Prostate gland (tissue), 2 donors: ENCODE measurements around the gene DNAJC3. TPM values are rescaled to one million over a fixed set of nuclear protein-coding genes. Genes with fewer than 3 reads are reported as not detected.

Experiments used
- DNase-seq: peaks from one replicate; pipeline ENCODE4 v3.0.0-alpha.2; 2019; ENCODE audit warnings: low spot score
- H3K27ac ChIP-seq, 2 donors: fragments of 200-600 bp; sonication (generic); 2 replicates each; pipeline ENCODE4 v1.5.1; 2017 to 2019
- H3K27me3 ChIP-seq: fragments of 200-600 bp; sonication (generic); replicated peaks from 2 replicates; pipeline ENCODE4 v1.5.1; 2019; ENCODE audit not compliant: insufficient read depth
- H3K36me3 ChIP-seq, 2 donors: fragments of 200-600 bp; sonication (generic); 1 replicate in 1 of 2; 2 replicates in 1 of 2; pipeline versions ENCODE4 v1.5.1 to v1.8.1; 2017 to 2019
- H3K4me1 ChIP-seq: fragments of 200-600 bp; sonication (generic); replicated peaks from 2 replicates; pipeline ENCODE4 v1.5.1; 2019
- H3K4me3 ChIP-seq, 2 donors: fragments of 200-600 bp; sonication (generic); 2 replicates each; pipeline ENCODE4 v1.5.1; 2017 to 2019
- H3K9me3 ChIP-seq: fragments of 200-600 bp; sonication (generic); 2 replicates; pipeline ENCODE4 v1.5.1; 2017
- POLR2A ChIP-seq: fragments of 450-650 bp; IDR thresholded peaks from one replicate; pipeline ENCODE4 v1.6.1; 2016; ENCODE audit warnings: antibody characterized with exemption, mild to moderate bottlenecking
- POLR2AphosphoS5 ChIP-seq: sonication (generic); formaldehyde crosslinking; IDR thresholded peaks from one replicate; pipeline ENCODE4 v1.6.1; 2017; ENCODE audit warnings: antibody characterized with exemption
- WGBS: methylation state at CpG from one replicate; pipeline ENCODE4 v1.1.5; 2018; 5-methylcytosine and 5-hydroxymethylcytosine counted together
- intact Hi-C: fragments of 100-400 bp; cut with DNase I; formaldehyde crosslinking; loops from one replicate; pipeline ENCODE4 v1.14.2; 2022
- total RNA-seq, 2 donors: library from RNA; depleted of rRNA; stranded (reverse); fragments of >200 nt; gene quantifications; one replicate each; pipeline ENCODE4 v1.1.0, GENCODE V29; 2016
- TF ChIP-seq, protein P1 (sequence below), 4 experiments: fragments of 200-600 bp in 2 of 4; fragments of 450-650 bp in 2 of 4; sonication (generic) in 2 of 4; IDR thresholded peaks; 1 replicate in 3 of 4; 2 replicates in 1 of 4; pipeline ENCODE4 v1.5.1; 2016 to 2019; ENCODE audit warnings: antibody characterized with exemption in 4 of 4, mild to moderate bottlenecking in 2 of 4, moderate library complexity in 2 of 4

DNAJC3 gene
- total RNA-seq, 2 donors from 2014 or later, result 44.7 to 106 TPM

DNA sequence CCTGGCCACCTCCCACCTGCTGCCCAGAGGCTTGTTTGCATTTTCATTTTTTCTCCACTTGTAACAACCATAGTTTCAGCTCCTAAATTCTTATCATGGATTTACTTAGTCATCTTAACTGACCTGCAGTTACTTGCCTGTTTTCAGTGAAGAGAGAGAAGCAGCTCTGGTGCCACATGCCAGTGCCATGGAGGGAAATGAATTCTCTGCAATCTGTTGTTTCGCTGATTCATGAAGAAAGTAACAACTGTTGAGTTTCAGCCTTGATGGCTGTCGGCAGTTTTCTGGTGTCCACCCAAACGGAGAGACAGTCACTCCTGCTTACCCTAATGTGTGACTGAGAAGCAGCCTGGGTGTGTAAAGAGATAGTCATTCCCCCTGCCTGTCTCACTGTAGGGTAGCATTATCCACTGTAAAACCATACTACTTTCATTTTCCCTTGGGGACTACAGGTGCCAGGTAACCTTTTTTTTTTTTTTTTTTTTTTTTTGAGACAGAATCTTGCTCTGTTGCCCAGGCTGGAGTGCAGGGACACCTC, 116.1 kb downstream of the DNAJC3 start:
- Histone ChIP-seq H3K27ac (no peak overlapping the region), H3K4me1 (no peaks in the 10 kb centered on the region), H3K36me3 (no peaks in the 10 kb centered on the region), H3K27me3 (no peaks in the 10 kb centered on the region), H3K9me3 (no peaks in the 10 kb centered on the region), H3K4me3 (no peak overlapping the region)
- TF ChIP-seq, protein P1, sequence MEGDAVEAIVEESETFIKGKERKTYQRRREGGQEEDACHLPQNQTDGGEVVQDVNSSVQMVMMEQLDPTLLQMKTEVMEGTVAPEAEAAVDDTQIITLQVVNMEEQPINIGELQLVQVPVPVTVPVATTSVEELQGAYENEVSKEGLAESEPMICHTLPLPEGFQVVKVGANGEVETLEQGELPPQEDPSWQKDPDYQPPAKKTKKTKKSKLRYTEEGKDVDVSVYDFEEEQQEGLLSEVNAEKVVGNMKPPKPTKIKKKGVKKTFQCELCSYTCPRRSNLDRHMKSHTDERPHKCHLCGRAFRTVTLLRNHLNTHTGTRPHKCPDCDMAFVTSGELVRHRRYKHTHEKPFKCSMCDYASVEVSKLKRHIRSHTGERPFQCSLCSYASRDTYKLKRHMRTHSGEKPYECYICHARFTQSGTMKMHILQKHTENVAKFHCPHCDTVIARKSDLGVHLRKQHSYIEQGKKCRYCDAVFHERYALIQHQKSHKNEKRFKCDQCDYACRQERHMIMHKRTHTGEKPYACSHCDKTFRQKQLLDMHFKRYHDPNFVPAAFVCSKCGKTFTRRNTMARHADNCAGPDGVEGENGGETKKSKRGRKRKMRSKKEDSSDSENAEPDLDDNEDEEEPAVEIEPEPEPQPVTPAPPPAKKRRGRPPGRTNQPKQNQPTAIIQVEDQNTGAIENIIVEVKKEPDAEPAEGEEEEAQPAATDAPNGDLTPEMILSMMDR (IDR thresholded peaks at IDR 0.05), result no peak
- no peak for TF ChIP-seq POLR2A
- TF ChIP-seq POLR2AphosphoS5, result no peak
- intact Hi-C loops, result no loop called here
- WGBS, result 86% methylated on average over 3 of the region's 3 CpGs
- no peak for DNase-seq

DNA sequence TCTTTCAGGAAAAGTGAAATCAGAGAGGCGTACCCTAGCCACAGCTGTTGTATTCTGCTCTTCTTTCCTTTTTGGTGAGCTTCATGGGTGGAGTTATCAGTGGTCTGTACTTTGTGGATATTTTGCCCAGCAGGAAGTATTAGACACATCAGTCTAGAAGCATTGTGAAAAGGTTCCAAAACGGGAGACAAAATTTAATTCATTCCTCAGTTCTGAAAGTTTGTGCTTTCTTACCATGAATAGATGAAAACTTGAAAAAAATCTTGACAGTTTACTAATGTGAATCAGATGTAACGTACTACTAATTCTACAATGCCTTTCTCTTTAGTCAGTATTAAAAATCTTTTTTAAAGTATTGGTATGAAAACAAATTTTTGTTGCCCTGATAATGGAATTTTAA, 116.8 kb downstream of the DNAJC3 start:
- Histone ChIP-seq H3K4me3 (no peak overlapping the region), H3K27ac (no peak overlapping the region), H3K9me3 (no peaks in the 10 kb centered on the region), H3K27me3 (no peaks in the 10 kb centered on the region), H3K4me1 (no peaks in the 10 kb centered on the region), H3K36me3 (no peaks in the 10 kb centered on the region)
- no peak for DNase-seq
- intact Hi-C loops, result no loop called here
- TF ChIP-seq, protein P1 (IDR thresholded peaks at IDR 0.05), result no peak
- TF ChIP-seq POLR2A (no peak), POLR2AphosphoS5 (no peak)
- WGBS, result 91% methylated on average over 3 of the region's 3 CpGs

DNA sequence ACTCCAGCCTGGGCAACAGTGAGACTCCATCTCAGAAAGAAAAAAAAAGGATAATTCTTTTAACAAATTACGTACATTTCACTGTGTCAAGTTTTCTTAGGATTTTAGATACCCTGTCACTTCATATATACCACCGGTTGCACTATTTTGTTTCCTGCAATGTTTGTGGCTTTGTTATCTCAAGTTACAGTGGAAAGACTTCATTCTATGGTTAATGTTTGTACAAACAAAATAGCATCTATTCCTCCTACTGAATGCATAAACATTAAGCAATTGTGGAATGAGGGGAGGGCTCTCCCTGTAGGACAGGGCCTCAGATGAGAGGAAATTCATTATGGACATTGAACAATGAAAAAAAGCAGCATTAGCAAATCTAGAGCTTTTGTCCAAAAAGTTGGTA, 120.1 kb downstream of the DNAJC3 start:
- intact Hi-C loops, result no loop called here
- TF ChIP-seq, protein P1 (IDR thresholded peaks at IDR 0.05), result no peak
- TF ChIP-seq POLR2A (no peak), POLR2AphosphoS5 (no peak)
- no peaks in the 10 kb centered on the region for H3K4me1 ChIP-seq

GRCh38 chr13:95800436-95800835, 123.5 kb downstream of the DNAJC3 start:
- no peaks in the 10 kb centered on the region for H3K27me3 ChIP-seq
- intact Hi-C loops, result no loop called here
- DNase-seq, result no peak
- no peaks in the 10 kb centered on the region for H3K4me1 ChIP-seq
- H3K9me3 ChIP-seq, result no peaks in the 10 kb centered on the region
- no peak for TF ChIP-seq POLR2A
- TF ChIP-seq POLR2AphosphoS5, result no peak
- TF ChIP-seq, protein P1 (IDR thresholded peaks at IDR 0.05), result no peak
- H3K27ac ChIP-seq, result no peak overlapping the region
- H3K36me3 ChIP-seq, result no peaks in the 10 kb centered on the region
- 50% methylated on average over 1 of the region's 1 CpG for WGBS
- no peak overlapping the region for H3K4me3 ChIP-seq

More for the DNA sequence above, 120.1 kb downstream of the DNAJC3 start:
- H3K27ac ChIP-seq, result no peak overlapping the region
- no peaks in the 10 kb centered on the region for H3K36me3 ChIP-seq
- no peak overlapping the region for H3K4me3 ChIP-seq
- DNase-seq, result no peak
- no peaks in the 10 kb centered on the region for H3K9me3 ChIP-seq
- H3K27me3 ChIP-seq, result no peaks in the 10 kb centered on the region
- 90% methylated on average over 2 of the region's 2 CpGs for WGBS

DNA sequence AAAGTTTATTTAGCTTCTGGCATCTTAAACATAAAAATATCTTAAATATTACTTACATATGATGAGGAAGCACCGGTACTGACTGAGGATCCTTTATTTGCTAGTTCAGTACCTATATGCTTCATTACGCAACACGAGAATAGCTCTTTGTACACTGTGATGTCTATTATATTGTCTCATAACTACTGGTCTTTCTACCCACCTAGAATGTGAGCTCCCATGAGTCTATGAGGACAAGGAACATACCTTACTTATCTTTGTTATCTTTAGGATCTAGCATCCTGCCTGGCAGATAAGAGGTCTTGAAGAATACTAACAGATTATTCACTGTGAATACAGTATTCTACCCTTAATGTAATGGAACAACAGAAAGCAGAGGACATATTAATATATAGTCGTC, 124.9 kb downstream of the DNAJC3 start:
- intact Hi-C loops, result no loop called here
- Histone ChIP-seq H3K27me3 (no peaks in the 10 kb centered on the region), H3K36me3 (no peaks in the 10 kb centered on the region), H3K27ac (no peak overlapping the region), H3K4me3 (no peak overlapping the region), H3K4me1 (no peaks in the 10 kb centered on the region), H3K9me3 (no peaks in the 10 kb centered on the region)
- no peak for DNase-seq
- TF ChIP-seq, protein P1 (IDR thresholded peaks at IDR 0.05), result no peak
- TF ChIP-seq POLR2AphosphoS5, result no peak
- TF ChIP-seq POLR2A, result no peak
- WGBS, result 91% methylated on average over 4 of the region's 4 CpGs
